HepG2 (cell line): Measurements from ENCODE around the gene BEST2. TPM values are rescaled to one million over a fixed set of nuclear protein-coding genes. Genes with fewer than 3 reads are reported as not detected.

ENCODE experiments used
- ATAC-seq: fragments of 200-7000 bp; cut with Tn5 transposase; 3 replicates; pipeline ENCODE4 v1.9.1; 2020; ENCODE audit warnings: mild to moderate bottlenecking, moderate library complexity
- BruUV-seq: library from RNA; stranded (reverse); fragments of 400-500 nt; replicated peaks from 2 replicates; lab custom pipeline; 2021; lab: Mats Ljungman, UMichigan
- CTCF ChIA-PET: fragments of 300-600 bp; formaldehyde crosslinking; extraction: SDS; loops from one replicate; lab custom pipeline; 2021; ENCODE audit warnings: low total read pairs, inconsistent platforms, low intra/inter-chr PET ratio; lab: Yijun Ruan, JAX
- POLR2A ChIA-PET: fragments of 350-600 bp; sonication (Branson Sonifier 250); formaldehyde crosslinking; loops from one replicate; lab custom pipeline; 2020; ENCODE audit warnings: antibody characterized with exemption, inconsistent platforms; lab: Yijun Ruan, JAX
- DNase-seq: peaks from one replicate; pipeline ENCODE4 v3.0.0-alpha.2; 2015; ENCODE audit warnings: low spot score
- FAIRE-seq: peaks from 3 replicates; lab custom pipeline; 2011; peaks lifted over from hg19 to GRCh38; lab: Jason Lieb, UNC
- H2AFZ ChIP-seq: one replicate; pipeline ENCODE4 v1.6.1; 2011; ENCODE audit warnings: low read length, inconsistent platforms
- H3K27ac ChIP-seq: fragments of 300-600 bp; 3 replicates; pipeline ENCODE4 v1.8.0; 2011; ENCODE audit warnings: mixed run types, mild to moderate bottlenecking, mixed read lengths, low read length, inconsistent platforms; ENCODE audit not compliant: insufficient read depth; ENCODE audit errors: extremely low read length
- H3K27me3 ChIP-seq, 2 experiments: fragments of 200-600 bp in 1 of 2; 2 replicates in 1 of 2; 3 replicates in 1 of 2; pipeline versions ENCODE4 v1.6.0 to v1.8.0; 2011; ENCODE audit warnings: low read length in 2 of 2, mild to moderate bottlenecking in 2 of 2, moderate library complexity in 2 of 2, inconsistent platforms in 1 of 2; ENCODE audit not compliant: insufficient read depth in 2 of 2, control insufficient read depth in 1 of 2
- H3K36me3 ChIP-seq, 2 experiments: fragments of 200-600 bp in 1 of 2; replicated peaks in 1 of 2; 2 replicates in 1 of 2; 3 replicates in 1 of 2; pipeline versions ENCODE4 v1.5.1 to v1.8.0; 2011; ENCODE audit warnings: low read length in 2 of 2, inconsistent platforms in 1 of 2; ENCODE audit not compliant: insufficient read depth in 2 of 2, control insufficient read depth in 1 of 2
- H3K4me1 ChIP-seq: 2 replicates; pipeline ENCODE4 v1.5.1; 2012; ENCODE audit warnings: low read length, inconsistent platforms; ENCODE audit not compliant: insufficient read depth
- H3K4me2 ChIP-seq: 2 replicates; pipeline ENCODE4 v1.6.0; 2011; ENCODE audit warnings: low read depth, low read length, inconsistent platforms
- H3K4me3 ChIP-seq, 3 experiments: fragments of 200-600 bp in 1 of 3; sonication (generic), shearing (Covaris generic) in 1 of 3; replicated peaks in 1 of 3; 2 replicates each; pipeline ENCODE4 v1.5.1; 2011 to 2016; ENCODE audit warnings: low read length in 3 of 3, inconsistent platforms in 2 of 3, low read depth in 2 of 3, mild to moderate bottlenecking in 2 of 3, control low read depth in 1 of 3, mixed read lengths in 1 of 3; ENCODE audit not compliant: insufficient read depth in 1 of 3
- H3K79me2 ChIP-seq: one replicate; pipeline ENCODE4 v1.6.1; 2011; ENCODE audit warnings: low read length, inconsistent platforms; ENCODE audit not compliant: insufficient read depth
- H3K9ac ChIP-seq: 2 replicates; pipeline ENCODE4 v1.6.0; 2011; ENCODE audit warnings: mild to moderate bottlenecking, low read depth, low read length, inconsistent platforms; ENCODE audit not compliant: insufficient read depth
- H3K9me3 ChIP-seq: 2 replicates; pipeline ENCODE4 v1.5.1; 2012; ENCODE audit warnings: mild to moderate bottlenecking, low read length
- H4K20me1 ChIP-seq: 2 replicates; pipeline ENCODE4 v1.6.0; 2011; ENCODE audit warnings: inconsistent platforms, mild to moderate bottlenecking, low read length, moderate library complexity; ENCODE audit not compliant: insufficient read depth
- DNMT3B ChIP-seq: conservative IDR thresholded peaks from 2 replicates; pipeline ENCODE4 v1.6.1; 2016; ENCODE audit warnings: missing biosample characterization, control low read depth
- KMT2B ChIP-seq: IDR thresholded peaks from 2 replicates; pipeline ENCODE4 v1.6.1; 2016; ENCODE audit warnings: missing genetic modification reagents, missing compliant biosample characterization
- PRDM10 ChIP-seq: sonication (generic); formaldehyde crosslinking; IDR thresholded peaks from 2 replicates; pipeline ENCODE4 v1.4.0; 2020; ENCODE audit warnings: low read depth, missing genetic modification reagents
- SCMH1 ChIP-seq: sonication (generic); formaldehyde crosslinking; IDR thresholded peaks from 2 replicates; pipeline ENCODE4 v1.9.0; 2021; ENCODE audit warnings: missing genetic modification reagents, mild to moderate bottlenecking, borderline replicate concordance
- TAF1 ChIP-seq: sonication (generic); formaldehyde crosslinking; IDR thresholded peaks from 2 replicates; pipeline ENCODE4 v1.4.0; 2020; ENCODE audit warnings: missing genetic modification reagents
- ZBTB1 ChIP-seq: sonication (generic); formaldehyde crosslinking; IDR thresholded peaks from 2 replicates; pipeline ENCODE4 v1.4.0; 2020; ENCODE audit warnings: missing genetic modification reagents, borderline replicate concordance
- ZNF280D ChIP-seq: sonication (generic); formaldehyde crosslinking; IDR thresholded peaks from 2 replicates; pipeline ENCODE4 v1.5.1; 2020; ENCODE audit warnings: mild to moderate bottlenecking, missing genetic modification reagents
- ZNF329 ChIP-seq: sonication (generic); formaldehyde crosslinking; IDR thresholded peaks from 2 replicates; pipeline ENCODE4 v1.9.0; 2021; ENCODE audit warnings: low read depth, mild to moderate bottlenecking, missing genetic modification reagents
- ZNF841 ChIP-seq: sonication (generic); formaldehyde crosslinking; IDR thresholded peaks from 2 replicates; pipeline ENCODE4 v1.8.1; 2023; ENCODE audit warnings: missing genetic modification reagents, borderline replicate concordance
- ZSCAN21 ChIP-seq: sonication (generic); formaldehyde crosslinking; IDR thresholded peaks from 2 replicates; pipeline ENCODE4 v1.8.0; 2022; ENCODE audit warnings: mild to moderate bottlenecking, missing genetic modification reagents, moderate library complexity, borderline replicate concordance
- ZSCAN30 ChIP-seq: sonication (generic); formaldehyde crosslinking; IDR thresholded peaks from 2 replicates; pipeline ENCODE4 v1.5.0; 2020; ENCODE audit warnings: mild to moderate bottlenecking, missing genetic modification reagents
- ZSCAN5A ChIP-seq: sonication (generic); formaldehyde crosslinking; IDR thresholded peaks from 2 replicates; pipeline ENCODE4 v1.8.0; 2022; ENCODE audit warnings: mild to moderate bottlenecking, missing genetic modification reagents, borderline replicate concordance
- WGBS: methylation state at CpG from one replicate; pipeline ENCODE4 v1.1.6; 2017; ENCODE audit warnings: low lambda C conversion rate; 5-methylcytosine and 5-hydroxymethylcytosine counted together
- in situ Hi-C: cut with HindIII; loops from 2 replicates; pipeline ENCODE4 v1.10.0; 2017; ENCODE audit warnings: low pct_unique_long_range_greater_than_20kb; ENCODE audit not compliant: extremely low pct_ligation_motif_present
- intact Hi-C: fragments of 100-400 bp; cut with micrococcal nuclease; formaldehyde crosslinking; loops from one replicate; pipeline ENCODE4 v1.10.0; 2022; ENCODE audit not compliant: unreplicated experiment
- polyA plus RNA-seq, 8 experiments: library from polyadenylated mRNA; depleted of rRNA in 3 of 8; stranded (reverse) in 7 of 8; unstranded in 1 of 8; fragments of >200 nt; fragmentation: Illumina TruSeq in 4 of 8; extraction: Trizol in 4 of 8; gene quantifications; 2 replicates each; pipeline versions ENCODE4 v1.2.1 to v1.2.3, GENCODE V29; 2011 to 2016; ENCODE audit warnings: low read depth in 4 of 8, missing spikeins in 1 of 8, mixed read lengths in 1 of 8; ENCODE audit not compliant: insufficient read depth in 1 of 8
- total RNA-seq, 5 experiments: library from RNA; depleted of rRNA; stranded (reverse); fragments of >200 nt; fragmentation: Illumina TruSeq; extraction: Trizol; gene quantifications; 2 replicates each; pipeline ENCODE4 v1.2.3, GENCODE V29; 2016; ENCODE audit warnings: low read depth in 1 of 5

Gene BEST2
- total and polyA plus RNA-seq, 2 of the 13 experiments (the other 11 are each of a cell fraction or from before 2014, with no cell fraction given): not detected

- POLR2A ChIA-PET: interaction anchor here (0.8 to 2.4 kb wide), 14 partner anchors 8 to 125 kb away, joined by 3 to 31 read pairs (median 4); partner anchors contain the start of genes GCDH, GET3, HOOK2 and JUNB
- H2AFZ ChIP-seq: no peak overlapping the region
- no TSS peak for BruUV-seq
- peak overlapping the region; percentile 50 for H3K27ac ChIP-seq
- intact Hi-C loops (loop anchor here (2.0 kb wide), 1 partner anchor 83 kb away; no protein-coding TSS in a partner anchor), in situ Hi-C loops (loop anchor here (5.0 kb wide), 1 partner anchor 36 kb away; the partner anchor contains the start of genes PRDX2 and THSD8)
- 0 out of 5 replicates have a peak, but pooled peaks cover 0 to 1% of the 10 kb centered on the region in 2 experiments for H3K36me3 ChIP-seq
- H4K20me1 ChIP-seq: no peaks in the 10 kb centered on the region
- DNase-seq (peak; percentile 76), ATAC-seq (peak; percentile 95), FAIRE-seq (peak; percentile 43)
- WGBS: 5% methylated on average over 9 of the region's 30 CpGs
- peak overlapping the region; percentile 53 for H3K9ac ChIP-seq
- H3K27me3 ChIP-seq: no peaks in the 10 kb centered on the region
- H3K79me2 ChIP-seq: no peaks in the 10 kb centered on the region
- H3K4me2 ChIP-seq: peak overlapping the region; percentile 87
- H3K4me1 ChIP-seq: 0 out of 2 replicates have a peak, but pooled peaks cover 4% of the 10 kb centered on the region
- CTCF ChIA-PET: interaction anchor here (0.7 to 2.0 kb wide), 6 partner anchors 9 to 81 kb away, joined by 3 to 34 read pairs (median 4); partner anchors contain the start of genes HOOK2, PRDX2 and THSD8
- no peaks in the 10 kb centered on the region for H3K9me3 ChIP-seq
- peak overlapping the region; percentile 60 to 87 (median 79) for H3K4me3 ChIP-seq
- TF ChIP-seq ZSCAN30: no peak
- no peak for TF ChIP-seq ZNF329 (CRISPR knock-in tag)
- peak; percentile 40; the same call in 1 of the 2 replicates for TF ChIP-seq ZSCAN21 (CRISPR knock-in tag)
- TF ChIP-seq DNMT3B: no peak
- no peak for TF ChIP-seq ZBTB1 (CRISPR knock-in tag)
- TF ChIP-seq SCMH1 (CRISPR knock-in tag): no peak
- no peak for TF ChIP-seq ZSCAN5A
- TF ChIP-seq KMT2B (CRISPR knock-in tag): peak; percentile 62
- TF ChIP-seq TAF1 (CRISPR knock-in tag): no peak
- TF ChIP-seq ZNF280D: no peak
- TF ChIP-seq PRDM10 (CRISPR knock-in tag): peak; percentile 49; the same call in 1 of the 2 replicates
- TF ChIP-seq ZNF841: no peak
Measured at GRCh38 chr19:12766051-12766521, 14.5 kb downstream of the BEST2 start.
